ENCODE data around the gene BLMH. TPM values are rescaled to one million over a fixed set of nuclear protein-coding genes. Genes with fewer than 3 reads are reported as not detected.
A peak's percentile ranks its signal among the peaks of the same experiment; 100 is the strongest.

BLMH gene
- total and polyA plus RNA-seq, 2 experiments from 2014 or later, result 36.4 to 58.7 TPM

DNA sequence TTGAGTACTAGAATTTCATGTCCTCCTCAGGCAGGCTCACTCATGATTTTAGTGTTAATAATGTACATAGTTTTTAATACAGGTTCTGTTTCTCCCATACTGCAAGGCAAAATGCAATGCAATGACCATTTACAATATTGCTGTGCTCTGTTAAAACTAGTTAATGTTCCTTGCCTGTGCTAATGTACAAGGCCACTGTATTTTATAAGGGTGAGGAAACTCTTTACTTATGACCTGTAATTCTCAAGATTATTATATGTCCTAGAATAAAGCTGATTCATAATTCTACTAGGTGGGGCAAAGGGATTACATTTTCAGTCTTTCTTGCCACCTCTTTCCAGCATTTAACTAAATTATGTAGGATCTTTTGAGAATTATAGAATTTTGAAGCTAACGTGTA, 22.7 kb upstream of the BLMH start (continued):
- TF ChIP-seq ZNF462 (CRISPR knock-in tag; IDR thresholded peaks at IDR 0.05) (no peak), STAT1 (IDR thresholded peaks at IDR 0.05; ENCODE audit: unreplicated experiment) (no peak)
- TF ChIP-seq, protein P1, sequence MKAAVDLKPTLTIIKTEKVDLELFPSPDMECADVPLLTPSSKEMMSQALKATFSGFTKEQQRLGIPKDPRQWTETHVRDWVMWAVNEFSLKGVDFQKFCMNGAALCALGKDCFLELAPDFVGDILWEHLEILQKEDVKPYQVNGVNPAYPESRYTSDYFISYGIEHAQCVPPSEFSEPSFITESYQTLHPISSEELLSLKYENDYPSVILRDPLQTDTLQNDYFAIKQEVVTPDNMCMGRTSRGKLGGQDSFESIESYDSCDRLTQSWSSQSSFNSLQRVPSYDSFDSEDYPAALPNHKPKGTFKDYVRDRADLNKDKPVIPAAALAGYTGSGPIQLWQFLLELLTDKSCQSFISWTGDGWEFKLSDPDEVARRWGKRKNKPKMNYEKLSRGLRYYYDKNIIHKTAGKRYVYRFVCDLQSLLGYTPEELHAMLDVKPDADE (IDR thresholded peaks at IDR 0.05), result no peak

GRCh38 chr17:30312226-30312625, 20.5 kb upstream of the BLMH start:
- H3K36me3 Mint-ChIP-seq (ENCODE audit: low read depth), result no peaks in the 10 kb centered on the region
- H3K79me2 ChIP-seq (replicated peaks; ENCODE audit: insufficient read depth), result no peaks in the 10 kb centered on the region
- ATAC-seq, result no peak
- no peak for TF ChIP-seq CTCF (conservative IDR thresholded peaks at IDR 0.05; ENCODE audit: low read depth in 2 of 2)
- TF ChIP-seq, protein P1 (IDR thresholded peaks at IDR 0.05), result no peak
- TF ChIP-seq STAT1 (IDR thresholded peaks at IDR 0.05; ENCODE audit: unreplicated experiment), result no peak
- TF ChIP-seq ZNF114 (CRISPR knock-in tag; IDR thresholded peaks at IDR 0.05), result no peak
- no peak for TF ChIP-seq POLR2AphosphoS5 (IDR thresholded peaks at IDR 0.05; ENCODE audit: low read depth)
- TF ChIP-seq EZH2 (IDR thresholded peaks at IDR 0.05; ENCODE audit: low read depth, unreplicated experiment), result no peak
- no peak for TF ChIP-seq EZH2phosphoT487 (IDR thresholded peaks at IDR 0.05; ENCODE audit: unreplicated experiment)
- TF ChIP-seq ZNF331 (CRISPR knock-in tag; IDR thresholded peaks at IDR 0.05; ENCODE audit: low read depth), result no peak
- no peak for TF ChIP-seq REST (IDR thresholded peaks at IDR 0.05; ENCODE audit: unreplicated experiment)

More at GRCh38 chr17:30312226-30312625, 20.5 kb upstream of the BLMH start:
- Mint-ChIP-seq H3K9me3 (no peaks in the 10 kb centered on the region), H3K27ac (peak overlapping the region; percentile 2; the same call in 1 of the 2 replicates), H3K4me3 (no peak overlapping the region), H3K27me3 (ENCODE audit: insufficient read depth, low read depth, poor library complexity) (peaks cover 1% of the 10 kb centered on the region), H3K4me1 (peaks cover 3% of the 10 kb centered on the region; the same call in 1 of the 3 replicates)
- Histone ChIP-seq H2AFZ (no peak overlapping the region), H3K9me2 (ENCODE audit: insufficient read depth) (no peaks in the 10 kb centered on the region), H3K4me2 (no peak overlapping the region), H3K27ac (ENCODE audit: low read depth) (no peak overlapping the region), H3K4me1 (ENCODE audit: insufficient read depth) (no peaks in the 10 kb centered on the region), H3K27me3 (ENCODE audit: insufficient read depth) (no peaks in the 10 kb centered on the region), H3K36me3 (ENCODE audit: insufficient read depth) (no peaks in the 10 kb centered on the region), H4K20me1 (replicated peaks; ENCODE audit: insufficient read depth) (no peaks in the 10 kb centered on the region), H3K4me3 (no peak overlapping the region), H3F3A (replicated peaks; ENCODE audit: low read depth) (no peaks in the 10 kb centered on the region)
- no peak for DNase-seq (ENCODE audit: low spot score)
